Inferior parietal cortex (tissue), 1 donor: ENCODE results near the gene MRPS6.
A peak's percentile ranks its signal among the peaks of the same experiment; 100 is the strongest.

Experiments
- DNase-seq: peaks from one replicate; pipeline ENCODE4 v3.0.0-alpha.2; 2016; ENCODE audit errors: extremely low spot score

The MRPS6 gene

GRCh38 chr21:34100337-34100736, 27.0 kb downstream of the MRPS6 start:
- DNase-seq, result no peak

GRCh38 chr21:34100790-34101189, 27.4 kb downstream of the MRPS6 start:
- no peak for DNase-seq

GRCh38 chr21:34105947-34106541, 32.7 kb downstream of the MRPS6 start:
- DNase-seq, result no peak

- DNase-seq, result no peak
Observed at GRCh38 chr21:34107606-34108005, 34.2 kb downstream of the MRPS6 start.

GRCh38 chr21:34109075-34109474, 35.7 kb downstream of the MRPS6 start:
- DNase-seq, result no peak

GRCh38 chr21:34110594-34111202, 37.3 kb downstream of the MRPS6 start:
- DNase-seq, result no peak

GRCh38 chr21:34112316-34113033, 39.1 kb downstream of the MRPS6 start:
- DNase-seq, result no peak

GRCh38 chr21:34113842-34114241, 40.5 kb downstream of the MRPS6 start:
- no peak for DNase-seq

GRCh38 chr21:34115160-34115559, 41.8 kb downstream of the MRPS6 start:
- DNase-seq, result no peak

GRCh38 chr21:34116569-34116968, 43.2 kb downstream of the MRPS6 start:
- no peak for DNase-seq

GRCh38 chr21:34120867-34121266, 47.5 kb downstream of the MRPS6 start:
- DNase-seq, result no peak

GRCh38 chr21:34122047-34122446, 48.7 kb downstream of the MRPS6 start:
- no peak for DNase-seq

- DNase-seq, result no peak
Observed at GRCh38 chr21:34123609-34124008, 50.2 kb downstream of the MRPS6 start.

- peak; percentile 48 for DNase-seq
Observed at GRCh38 chr21:34126269-34126668, 52.9 kb downstream of the MRPS6 start.

GRCh38 chr21:34126691-34127090, 53.3 kb downstream of the MRPS6 start:
- DNase-seq, result no peak

GRCh38 chr21:34128124-34128523, 54.7 kb downstream of the MRPS6 start:
- no peak for DNase-seq

GRCh38 chr21:34128674-34129038, 55.3 kb downstream of the MRPS6 start:
- DNase-seq, result no peak

GRCh38 chr21:34129039-34129891, 55.9 kb downstream of the MRPS6 start:
- peak; percentile 75 for DNase-seq

- no peak for DNase-seq
Observed at GRCh38 chr21:34129901-34130715, 56.7 kb downstream of the MRPS6 start.

GRCh38 chr21:34130716-34130985, 57.3 kb downstream of the MRPS6 start:
- no peak for DNase-seq

- no peak for DNase-seq
Observed at GRCh38 chr21:34131586-34131985, 58.2 kb downstream of the MRPS6 start.

- no peak for DNase-seq
Observed at GRCh38 chr21:34132202-34132601, 58.8 kb downstream of the MRPS6 start.
